ENCODE data around the gene UNC119. TPM values are rescaled to one million over a fixed set of nuclear protein-coding genes. Genes with fewer than 3 reads are reported as not detected.

UNC119 gene
- total and polyA plus RNA-seq, 12 donors: 26.7 to 80.8 (median 38.8) TPM

DNA sequence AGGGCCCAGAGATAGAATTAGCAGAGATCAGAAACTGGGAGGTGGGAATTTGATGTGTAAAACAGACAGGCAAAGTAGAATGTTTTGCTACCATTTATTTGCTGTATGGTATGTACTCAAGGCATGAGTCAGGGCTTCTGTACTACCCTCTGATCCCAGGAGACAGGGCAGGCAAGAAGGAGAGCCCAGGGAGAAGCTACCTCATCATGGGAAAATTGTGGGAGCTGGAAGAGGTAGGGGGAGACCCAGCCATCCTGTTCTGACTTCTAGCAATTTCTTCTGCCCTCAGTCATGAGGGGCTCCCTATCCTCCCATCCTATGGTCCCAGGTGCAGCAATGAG lies 20.6 kb upstream of the UNC119 start:
- no peak for DNase-seq
- no peaks in the 10 kb centered on the region for H3K36me3 ChIP-seq (replicated peaks in 1 of 2)
- no peak overlapping the region for H3K27ac ChIP-seq
- intact Hi-C loops (cut with DNase I): no loop called here
- TF ChIP-seq, protein P1, sequence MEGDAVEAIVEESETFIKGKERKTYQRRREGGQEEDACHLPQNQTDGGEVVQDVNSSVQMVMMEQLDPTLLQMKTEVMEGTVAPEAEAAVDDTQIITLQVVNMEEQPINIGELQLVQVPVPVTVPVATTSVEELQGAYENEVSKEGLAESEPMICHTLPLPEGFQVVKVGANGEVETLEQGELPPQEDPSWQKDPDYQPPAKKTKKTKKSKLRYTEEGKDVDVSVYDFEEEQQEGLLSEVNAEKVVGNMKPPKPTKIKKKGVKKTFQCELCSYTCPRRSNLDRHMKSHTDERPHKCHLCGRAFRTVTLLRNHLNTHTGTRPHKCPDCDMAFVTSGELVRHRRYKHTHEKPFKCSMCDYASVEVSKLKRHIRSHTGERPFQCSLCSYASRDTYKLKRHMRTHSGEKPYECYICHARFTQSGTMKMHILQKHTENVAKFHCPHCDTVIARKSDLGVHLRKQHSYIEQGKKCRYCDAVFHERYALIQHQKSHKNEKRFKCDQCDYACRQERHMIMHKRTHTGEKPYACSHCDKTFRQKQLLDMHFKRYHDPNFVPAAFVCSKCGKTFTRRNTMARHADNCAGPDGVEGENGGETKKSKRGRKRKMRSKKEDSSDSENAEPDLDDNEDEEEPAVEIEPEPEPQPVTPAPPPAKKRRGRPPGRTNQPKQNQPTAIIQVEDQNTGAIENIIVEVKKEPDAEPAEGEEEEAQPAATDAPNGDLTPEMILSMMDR (IDR thresholded peaks at IDR 0.05): no peak
- no peak for TF ChIP-seq POLR2A (IDR thresholded peaks at IDR 0.05)
- H3K4me1 ChIP-seq (replicated peaks in 1 of 2): peaks cover 13 to 30% of the 10 kb centered on the region in 2 donors
- no peaks in the 10 kb centered on the region for H3K27me3 ChIP-seq
- no peak overlapping the region for H3K4me3 ChIP-seq
- H3K9me3 ChIP-seq (replicated peaks in 1 of 3): no peaks in the 10 kb centered on the region

DNA sequence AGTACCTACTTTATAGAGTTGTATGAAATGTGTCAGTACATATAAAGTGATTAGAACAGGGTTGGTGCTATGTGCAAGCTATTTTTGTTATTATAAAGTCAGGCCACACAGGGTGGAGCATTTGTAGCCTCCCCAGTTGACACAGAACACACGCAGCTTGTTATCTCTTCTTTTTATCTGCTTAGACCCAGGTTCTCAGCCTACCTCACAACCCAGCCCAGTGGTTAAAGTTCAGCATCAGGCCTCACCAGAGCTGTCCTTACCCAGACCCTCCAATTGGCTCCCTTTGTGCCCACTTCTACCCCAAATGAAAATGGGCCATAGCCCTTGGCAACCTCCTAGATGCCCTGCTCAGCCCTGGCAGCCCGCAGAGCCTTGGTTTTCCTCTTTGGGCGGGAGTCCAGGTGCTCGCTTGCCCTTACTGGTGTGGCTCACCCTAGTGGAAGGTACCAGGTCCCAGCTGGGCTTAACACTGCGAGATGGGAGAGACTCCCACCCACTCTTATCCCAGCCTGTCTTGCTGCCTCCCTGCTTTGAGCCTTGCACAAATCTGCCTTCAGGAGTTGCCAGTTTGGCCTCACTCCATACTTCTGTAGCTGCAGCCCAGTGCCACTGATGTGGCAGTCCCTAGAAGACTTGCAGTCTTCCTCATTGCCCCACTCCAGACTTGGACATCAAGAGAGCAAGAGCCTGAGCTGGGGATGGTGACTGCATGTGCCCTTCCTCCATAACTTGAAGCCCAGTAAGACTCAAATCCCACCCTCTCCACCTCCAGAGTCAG lies 20.0 kb upstream of the UNC119 start:
- DNase-seq: no peak
- Histone ChIP-seq H3K4me3 (no peak overlapping the region), H3K27ac (peak overlapping the region in 2 of 5 donors; percentile 79 to 86), H3K9me3 (replicated peaks in 1 of 3) (no peaks in the 10 kb centered on the region), H3K4me1 (replicated peaks in 1 of 2) (peaks cover 13 to 30% of the 10 kb centered on the region in 2 donors), H3K27me3 (no peaks in the 10 kb centered on the region), H3K36me3 (replicated peaks in 1 of 2) (no peaks in the 10 kb centered on the region)
- intact Hi-C loops (cut with DNase I): no loop called here
- TF ChIP-seq, protein P1 (IDR thresholded peaks at IDR 0.05): no peak
- TF ChIP-seq POLR2A (IDR thresholded peaks at IDR 0.05): no peak
- WGBS, 4 donors: 76 to 78% (median 77%) methylated on average over 5 of the region's 5 CpGs

DNA sequence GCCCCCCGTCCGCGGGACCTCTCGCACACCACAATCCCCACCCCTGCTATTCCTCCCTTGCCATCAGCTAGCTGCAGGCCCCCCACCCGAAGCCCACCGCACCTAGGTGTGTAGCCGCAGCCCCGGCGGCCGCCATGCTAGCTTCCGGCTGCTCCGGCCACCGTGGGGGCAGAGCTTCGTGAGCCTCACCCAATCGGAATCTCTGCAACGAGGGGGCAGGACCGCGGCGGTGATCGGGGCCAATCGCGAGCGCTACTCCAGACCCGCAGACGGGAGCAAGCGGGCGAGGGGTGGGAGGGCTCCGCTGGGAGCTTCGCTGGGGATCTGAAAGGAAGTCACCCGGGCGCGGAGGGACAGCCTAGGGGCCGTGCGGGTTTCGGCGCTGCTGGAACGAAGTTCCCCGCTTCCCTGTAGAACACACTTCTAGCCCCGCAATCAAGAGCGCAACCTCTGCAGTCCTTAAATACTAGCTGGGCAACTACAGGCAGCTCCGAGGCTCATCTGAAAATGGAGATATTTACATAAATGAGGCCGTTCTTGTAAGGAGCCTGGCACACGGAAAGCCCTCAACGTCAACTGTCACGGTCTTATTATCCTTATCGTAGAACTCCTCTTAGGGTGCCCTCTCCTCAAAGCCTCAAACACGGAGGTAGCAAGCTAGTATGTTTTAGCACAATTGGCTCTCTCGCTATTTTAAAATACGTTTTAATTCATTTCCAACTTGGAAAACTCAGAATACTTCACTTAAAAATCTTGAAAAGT lies 19.1 kb upstream of the UNC119 start, which contains the start of gene PIGS:
Gene PIGS (minus strand): TSS at position 164 of the 762 bp plus-strand sequence. CDS start 28 bp downstream, at position 136.
- Histone ChIP-seq H3K4me1 (replicated peaks in 1 of 2) (peaks cover 13 to 25% of the 10 kb centered on the region in 2 donors), H3K27me3 (no peaks in the 10 kb centered on the region), H3K9me3 (replicated peaks in 1 of 3) (no peaks in the 10 kb centered on the region), H3K27ac (peak within 1 kb of the TSS; percentile 17 to 86 (median 49)), H3K36me3 (replicated peaks in 1 of 2) (no peaks in the 10 kb centered on the region), H3K4me3 (peak within 1 kb of the TSS; percentile 5 to 91 (median 56))
- WGBS, 4 donors: 0 to 1% (median 0%) methylated on average over 19 to 49 of the region's 49 CpGs
- intact Hi-C loops (cut with DNase I): no loop called here
- peak; percentile 94 to 98 (median 96) for DNase-seq
- TF ChIP-seq, protein P1 (IDR thresholded peaks at IDR 0.05): peak in 1 of 6 experiments; percentile 1
- TF ChIP-seq POLR2A (IDR thresholded peaks at IDR 0.05): peak; percentile 52 to 84

DNA sequence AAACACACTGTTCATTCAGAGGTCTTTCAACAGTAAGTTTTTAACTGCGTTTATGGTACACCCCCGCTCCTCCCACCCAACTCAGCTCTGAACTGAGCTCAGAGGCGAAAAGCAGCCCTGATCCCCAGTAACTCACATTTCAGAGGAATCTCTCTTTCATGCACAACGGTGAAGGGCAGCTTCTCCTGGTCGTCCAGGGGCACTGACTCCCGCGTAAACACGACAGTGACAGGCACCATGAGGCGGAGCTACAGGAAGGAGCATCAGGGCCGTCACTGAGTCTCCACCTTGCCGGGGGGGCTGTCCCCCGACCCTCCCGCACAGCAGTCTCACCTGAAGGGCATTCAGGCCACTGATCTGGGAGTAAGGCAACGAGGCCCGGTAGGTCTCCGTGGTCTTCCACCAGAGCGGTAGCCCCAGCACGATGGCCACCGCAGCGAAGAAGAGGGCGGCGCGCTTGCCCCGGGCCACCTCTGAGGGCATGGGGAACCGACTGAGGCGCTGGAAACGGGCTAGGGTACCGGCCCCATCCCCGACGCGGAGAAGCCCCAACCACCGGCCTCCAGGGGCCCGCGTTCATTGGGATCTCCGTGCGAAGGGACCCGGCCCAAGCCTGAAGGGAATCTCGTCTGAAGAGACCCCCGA lies 18.4 kb upstream of the UNC119 start:
- H3K9me3 ChIP-seq (replicated peaks in 1 of 3): no peaks in the 10 kb centered on the region
- H3K4me1 ChIP-seq (replicated peaks in 1 of 2): peaks cover 13 to 25% of the 10 kb centered on the region in 2 donors
- H3K27ac ChIP-seq: peak overlapping the region; percentile 17 to 86 (median 49)
- H3K4me3 ChIP-seq: peak overlapping the region; percentile 5 to 91 (median 56)
- peak in 5 of 7 donors; percentile 25 to 74 (median 51) for DNase-seq
- intact Hi-C loops (cut with DNase I): no loop called here
- H3K36me3 ChIP-seq (replicated peaks in 1 of 2): no peaks in the 10 kb centered on the region
- H3K27me3 ChIP-seq: no peaks in the 10 kb centered on the region
- 0 to 5% (median 1%) methylated on average over 4 to 39 of the region's 39 CpGs for WGBS, 4 donors
- TF ChIP-seq POLR2A (IDR thresholded peaks at IDR 0.05): no peak
- TF ChIP-seq, protein P1 (IDR thresholded peaks at IDR 0.05): no peak

Measured in adrenal gland (tissue), 12 donors.